ENCODE data around the gene KCNH5.

KCNH5 gene

GRCh38 chr14:62736048-62737043 is 308.9 kb downstream of the KCNH5 start:
- DNase-seq: peak; percentile 83

GRCh38 chr14:62734831-62735230 is 310.4 kb downstream of the KCNH5 start:
- DNase-seq: no peak

- no peak for DNase-seq
Measured at GRCh38 chr14:62722406-62722805, 322.9 kb downstream of the KCNH5 start.

GRCh38 chr14:62718629-62719028 is 326.6 kb downstream of the KCNH5 start:
- DNase-seq: no peak

GRCh38 chr14:62711351-62712023 is 333.8 kb downstream of the KCNH5 start:
- DNase-seq: no peak

GRCh38 chr14:62710811-62711210 is 334.4 kb downstream of the KCNH5 start:
- DNase-seq: no peak

- no peak for DNase-seq
Measured at GRCh38 chr14:62709773-62710172, 335.5 kb downstream of the KCNH5 start.

GRCh38 chr14:62706217-62706616 is 339.0 kb downstream of the KCNH5 start:
- no peak for DNase-seq

GRCh38 chr14:62697461-62697860 is 347.8 kb downstream of the KCNH5 start:
- no peak for DNase-seq

GRCh38 chr14:62696929-62697328 is 348.3 kb downstream of the KCNH5 start:
- no peak for DNase-seq

- DNase-seq: no peak
Measured at GRCh38 chr14:62696331-62696924, 348.8 kb downstream of the KCNH5 start.

GRCh38 chr14:62694075-62694474 is 351.2 kb downstream of the KCNH5 start:
- peak; percentile 95 for DNase-seq

GRCh38 chr14:62692490-62693106 is 352.7 kb downstream of the KCNH5 start:
- no peak for DNase-seq

GRCh38 chr14:62691647-62692489 is 353.4 kb downstream of the KCNH5 start:
- peak; percentile 97 for DNase-seq

- no peak for DNase-seq
Measured at GRCh38 chr14:62689733-62690132, 355.5 kb downstream of the KCNH5 start.

GRCh38 chr14:62687818-62688217 is 357.4 kb downstream of the KCNH5 start:
- DNase-seq: no peak

GRCh38 chr14:62684376-62684775 is 360.9 kb downstream of the KCNH5 start:
- no peak for DNase-seq

- no peak for DNase-seq
Measured at GRCh38 chr14:62682208-62682607, 363.1 kb downstream of the KCNH5 start.

GRCh38 chr14:62674563-62675237 is 370.6 kb downstream of the KCNH5 start:
- DNase-seq: no peak

GRCh38 chr14:62673014-62673755 is 372.1 kb downstream of the KCNH5 start:
- DNase-seq: no peak

- peak; percentile 60 for DNase-seq
Measured at GRCh38 chr14:62670526-62670925, 374.7 kb downstream of the KCNH5 start.

Data from NCI-H226 (cell line).